HG03575 (cell line): ENCODE data around the gene ARF1.

ENCODE experiments used
- ATAC-seq: cut with Tn5 transposase; IDR thresholded peaks from one replicate; pipeline ENCODE4 v1.9.1; 2021; ENCODE audit not compliant: unreplicated experiment, insufficient number of reproducible peaks, low FRiP score; ENCODE audit errors: extremely low read depth

The ARF1 gene

GRCh38 chr1:228048120-228048519 lies 34.4 kb upstream of the ARF1 start:
- ATAC-seq: no peak

- no peak for ATAC-seq
Measured at GRCh38 chr1:228048659-228049298, 33.7 kb upstream of the ARF1 start.

GRCh38 chr1:228050571-228051231 lies 31.8 kb upstream of the ARF1 start:
- ATAC-seq: no peak

GRCh38 chr1:228058172-228058948 lies 24.1 kb upstream of the ARF1 start:
- ATAC-seq: no peak

DNA sequence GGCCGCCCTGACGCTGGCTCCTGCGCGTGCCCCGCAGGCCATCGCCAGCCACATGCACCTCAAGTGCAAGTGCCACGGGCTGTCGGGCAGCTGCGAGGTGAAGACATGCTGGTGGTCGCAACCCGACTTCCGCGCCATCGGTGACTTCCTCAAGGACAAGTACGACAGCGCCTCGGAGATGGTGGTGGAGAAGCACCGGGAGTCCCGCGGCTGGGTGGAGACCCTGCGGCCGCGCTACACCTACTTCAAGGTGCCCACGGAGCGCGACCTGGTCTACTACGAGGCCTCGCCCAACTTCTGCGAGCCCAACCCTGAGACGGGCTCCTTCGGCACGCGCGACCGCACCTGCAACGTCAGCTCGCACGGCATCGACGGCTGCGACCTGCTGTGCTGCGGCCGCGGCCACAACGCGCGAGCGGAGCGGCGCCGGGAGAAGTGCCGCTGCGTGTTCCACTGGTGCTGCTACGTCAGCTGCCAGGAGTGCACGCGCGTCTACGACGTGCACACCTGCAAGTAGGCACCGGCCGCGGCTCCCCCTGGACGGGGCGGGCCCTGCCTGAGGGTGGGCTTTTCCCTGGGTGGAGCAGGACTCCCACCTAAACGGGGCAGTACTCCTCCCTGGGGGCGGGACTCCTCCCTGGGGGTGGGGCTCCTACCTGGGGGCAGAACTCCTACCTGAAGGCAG lies 23.4 kb upstream of the ARF1 start:
- no peak for ATAC-seq

GRCh38 chr1:228059634-228060457 lies 22.7 kb upstream of the ARF1 start:
- ATAC-seq: no peak

DNA sequence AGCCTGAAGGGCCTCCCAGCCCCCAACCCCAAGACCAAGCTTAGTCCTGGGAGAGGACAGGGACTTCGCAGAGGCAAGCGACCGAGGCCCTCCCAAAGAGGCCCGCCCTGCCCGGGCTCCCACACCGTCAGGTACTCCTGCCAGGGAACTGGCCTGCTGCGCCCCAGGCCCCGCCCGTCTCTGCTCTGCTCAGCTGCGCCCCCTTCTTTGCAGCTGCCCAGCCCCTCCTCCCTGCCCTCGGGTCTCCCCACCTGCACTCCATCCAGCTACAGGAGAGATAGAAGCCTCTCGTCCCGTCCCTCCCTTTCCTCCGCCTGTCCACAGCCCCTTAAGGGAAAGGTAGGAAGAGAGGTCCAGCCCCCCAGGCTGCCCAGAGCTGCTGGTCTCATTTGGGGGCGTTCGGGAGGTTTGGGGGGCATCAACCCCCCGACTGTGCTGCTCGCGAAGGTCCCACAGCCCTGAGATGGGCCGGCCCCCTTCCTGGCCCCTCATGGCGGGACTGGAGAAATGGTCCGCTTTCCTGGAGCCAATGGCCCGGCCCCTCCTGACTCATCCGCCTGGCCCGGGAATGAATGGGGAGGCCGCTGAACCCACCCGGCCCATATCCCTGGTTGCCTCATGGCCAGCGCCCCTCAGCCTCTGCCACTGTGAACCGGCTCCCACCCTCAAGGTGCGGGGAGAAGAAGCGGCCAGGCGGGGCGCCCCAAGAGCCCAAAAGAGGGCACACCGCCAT lies 21.9 kb upstream of the ARF1 start:
- ATAC-seq: no peak

DNA sequence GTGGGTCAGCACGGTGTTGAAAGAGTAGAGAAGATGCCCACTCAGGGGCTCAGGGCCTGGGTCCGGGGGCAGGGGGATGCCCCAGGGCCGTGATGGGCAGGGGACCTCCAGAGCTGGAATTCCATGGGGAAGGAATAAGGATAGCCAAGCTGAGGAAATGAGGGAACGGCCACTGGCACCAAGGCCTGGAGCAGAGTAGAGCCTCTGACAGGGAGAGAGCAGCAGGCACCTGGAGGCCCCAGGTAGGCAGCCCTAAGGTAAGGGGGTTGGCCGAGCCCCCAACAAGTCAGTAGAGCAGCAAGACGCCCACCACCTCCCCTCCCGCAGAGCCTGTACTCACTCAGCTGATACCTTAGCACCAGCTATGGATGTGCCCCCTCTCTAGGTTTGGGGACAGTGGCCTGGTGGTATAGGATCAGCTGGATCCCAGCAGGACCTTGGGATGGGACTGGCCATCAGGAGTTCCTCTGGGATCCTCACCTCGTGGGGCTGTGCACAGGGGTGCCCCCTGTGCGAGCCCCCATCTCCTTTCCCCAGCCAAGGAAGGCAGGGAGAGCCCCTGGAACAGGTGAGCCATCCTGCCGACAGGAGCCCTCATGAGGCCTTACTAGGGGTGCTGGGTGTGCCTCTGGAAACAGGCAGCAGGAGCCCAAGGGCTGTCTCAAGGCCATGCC lies 21.0 kb upstream of the ARF1 start:
- no peak for ATAC-seq

GRCh38 chr1:228062085-228062791 lies 20.3 kb upstream of the ARF1 start:
- ATAC-seq: no peak

DNA sequence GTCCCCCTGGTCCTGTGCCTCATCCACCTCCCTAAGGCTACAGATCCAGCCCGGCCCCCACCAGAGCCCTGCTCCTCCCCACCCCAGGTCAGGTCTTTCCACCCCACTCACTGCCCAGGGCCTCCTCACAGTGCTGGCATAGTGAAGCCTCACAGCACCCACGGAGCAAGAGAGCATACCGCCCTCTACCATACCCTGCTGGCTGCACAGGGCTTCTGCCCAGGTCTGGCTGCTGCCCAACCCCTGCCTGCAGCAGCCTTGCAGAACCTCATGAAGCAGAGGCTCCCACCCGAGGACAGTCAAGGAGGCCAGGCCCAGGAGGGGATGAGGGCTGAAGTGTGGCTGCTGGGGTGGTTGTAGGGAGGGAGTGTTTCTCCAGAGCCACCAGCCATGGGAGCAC lies 19.7 kb upstream of the ARF1 start:
- ATAC-seq: no peak

GRCh38 chr1:228063251-228064191 lies 19.0 kb upstream of the ARF1 start:
- no peak for ATAC-seq

DNA sequence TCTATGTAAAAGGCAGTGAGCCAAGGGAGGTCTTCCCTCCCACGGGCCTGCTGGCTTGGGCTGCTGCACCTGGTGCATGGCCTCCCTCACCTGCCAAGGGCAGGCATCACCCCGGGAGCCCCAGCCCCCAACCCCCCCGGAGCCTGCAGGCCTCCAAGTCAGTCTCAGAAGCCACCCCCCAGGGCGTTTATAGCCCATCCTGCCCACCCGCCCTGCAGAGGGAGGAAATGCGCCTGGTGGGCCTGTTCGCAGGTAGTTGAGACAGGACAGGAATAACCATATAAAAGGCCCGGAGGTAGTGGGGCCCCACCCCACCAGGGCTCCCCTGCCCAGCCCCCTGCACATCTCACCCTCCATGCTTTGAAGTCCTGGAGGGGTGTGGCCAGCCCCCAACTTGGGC lies 18.2 kb upstream of the ARF1 start:
- no peak for ATAC-seq

DNA sequence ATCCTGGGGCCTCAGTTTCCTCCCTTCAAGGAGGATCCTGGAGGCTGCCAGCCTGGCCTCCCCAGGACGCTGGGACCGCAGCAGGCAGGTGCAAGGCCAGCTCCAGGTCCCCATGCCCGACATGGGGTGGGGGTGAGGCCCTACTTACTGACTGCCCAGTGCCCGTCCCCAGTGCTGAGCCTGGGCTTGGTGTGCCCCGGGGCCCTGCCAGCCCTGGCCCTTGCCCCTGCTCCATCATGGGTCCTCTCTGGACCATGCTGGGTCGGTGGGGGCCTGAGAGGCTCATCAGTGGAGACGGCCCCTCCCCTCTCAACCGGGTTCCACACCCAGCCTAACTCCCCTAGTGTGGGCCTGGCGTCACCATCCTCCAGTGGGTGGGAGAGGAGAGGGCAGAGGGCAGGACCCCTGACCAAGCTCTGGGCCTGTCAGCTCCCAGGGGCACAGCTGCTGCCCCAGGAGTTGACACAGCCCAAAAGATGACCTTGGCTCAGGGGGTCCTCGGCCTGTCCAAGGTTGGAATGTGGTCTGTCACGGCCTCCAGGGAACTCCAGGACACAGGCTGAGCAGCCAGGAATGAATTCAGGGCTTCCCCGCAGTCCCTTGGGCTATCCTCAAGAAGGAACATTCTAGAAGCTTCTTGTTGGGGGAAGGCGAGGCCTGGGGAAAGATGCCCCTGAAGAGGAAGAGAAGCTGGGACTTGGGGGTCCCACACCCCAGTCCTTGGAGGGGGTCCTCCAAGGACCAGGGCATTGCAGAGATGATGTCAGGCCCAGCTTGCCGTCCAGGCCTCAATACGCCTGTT lies 17.6 kb upstream of the ARF1 start:
- no peak for ATAC-seq

DNA sequence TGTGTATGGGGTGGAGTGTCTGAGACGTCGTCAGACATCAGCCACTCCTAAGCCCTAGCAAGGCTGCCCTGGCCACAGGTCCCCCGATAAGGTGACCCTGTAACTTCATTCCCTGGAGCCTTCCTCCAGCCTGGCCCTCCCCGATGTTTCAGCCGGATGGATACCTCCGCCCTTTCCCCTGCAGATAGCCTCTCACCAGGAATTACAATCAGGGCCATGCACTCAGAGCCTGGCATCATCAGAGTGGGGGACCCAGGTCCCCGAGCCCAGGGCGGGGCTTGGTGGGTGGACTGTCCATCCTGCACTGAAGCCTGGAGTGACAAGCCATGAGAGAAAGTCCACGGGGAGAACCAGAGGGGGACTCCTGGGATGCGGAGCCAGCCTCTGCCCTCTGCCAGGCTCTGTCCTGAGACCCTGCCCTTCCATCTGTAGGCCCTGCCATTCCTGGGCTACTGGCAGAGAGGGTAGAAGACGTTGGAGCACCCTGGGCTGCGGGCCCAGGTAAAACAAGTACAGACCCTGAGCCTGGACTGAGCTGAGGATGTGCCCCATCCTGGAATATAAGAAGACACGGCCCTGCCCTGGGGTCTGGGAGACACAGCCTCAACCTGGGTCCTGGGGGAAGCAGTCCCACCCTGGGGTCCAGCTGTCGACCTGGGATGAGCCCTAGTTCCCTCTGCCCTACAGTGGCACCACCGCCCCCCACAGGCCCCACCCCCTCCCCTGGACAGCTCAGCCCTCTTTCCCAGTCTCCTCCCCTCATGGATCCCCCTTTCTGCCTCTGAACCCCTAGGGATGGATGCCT lies 16.8 kb upstream of the ARF1 start:
- ATAC-seq: no peak

GRCh38 chr1:228066416-228066815 lies 16.1 kb upstream of the ARF1 start:
- no peak for ATAC-seq
